K562 (cell line): ENCODE data around the gene LRRC43. TPM values are rescaled to one million over a fixed set of nuclear protein-coding genes. Genes with fewer than 3 reads are reported as not detected.

Source experiments
- CREB1 ChIP-seq, 2 experiments: sonication (generic) in 1 of 2; formaldehyde crosslinking in 1 of 2; IDR thresholded peaks; 2 replicates each; pipeline versions ENCODE4 v1.6.1 to v1.8.0; 2012 to 2022; ENCODE audit warnings: inconsistent platforms in 1 of 2, mild to moderate bottlenecking in 1 of 2, missing genetic modification reagents in 1 of 2, moderate library complexity in 1 of 2
- E4F1 ChIP-seq: fragments of 250-450 bp; sonication (Bioruptor Pico); IDR thresholded peaks from 2 replicates; pipeline ENCODE4 v1.5.0; 2021; ENCODE audit warnings: mild to moderate bottlenecking, borderline replicate concordance
- HDAC2 ChIP-seq: fragments of 450-650 bp; IDR thresholded peaks from 2 replicates; pipeline ENCODE4 v1.6.1; 2016; ENCODE audit warnings: mild to moderate bottlenecking
- JUND ChIP-seq, 2 experiments: IDR thresholded peaks; 2 replicates in 1 of 2; 3 replicates in 1 of 2; pipeline ENCODE4 v1.6.1; 2011; ENCODE audit warnings: borderline replicate concordance in 2 of 2, low read depth in 2 of 2, low read length in 2 of 2, improper control_type of control experiment in 1 of 2, missing biosample characterization in 1 of 2, missing genetic modification characterization in 1 of 2, missing genetic modification reagents in 1 of 2
- MTF1 ChIP-seq: fragments of 250-450 bp; sonication (Bioruptor Pico); IDR thresholded peaks from 2 replicates; pipeline ENCODE4 v1.9.0; 2021; ENCODE audit warnings: moderate library complexity, mild to moderate bottlenecking, inconsistent platforms, borderline replicate concordance
- PHB2 ChIP-seq: fragments of 450-650 bp; IDR thresholded peaks from 2 replicates; pipeline ENCODE4 v1.6.1; 2017; ENCODE audit warnings: low read depth
- RERE ChIP-seq: sonication (generic); formaldehyde crosslinking; IDR thresholded peaks from 2 replicates; pipeline ENCODE4 v1.8.0; 2023; ENCODE audit warnings: missing genetic modification reagents, mild to moderate bottlenecking, borderline replicate concordance
- RHOXF2B ChIP-seq: fragments of 250-450 bp; sonication (Bioruptor Pico); conservative IDR thresholded peaks from 2 replicates; pipeline ENCODE4 v1.5.1; 2021
- SMAD2 ChIP-seq: fragments of 150-350 bp; IDR thresholded peaks from 2 replicates; pipeline ENCODE4 v1.6.1; 2014; ENCODE audit warnings: low read depth, mild to moderate bottlenecking, low read length
- SMARCA5 ChIP-seq: fragments of 450-650 bp; IDR thresholded peaks from 2 replicates; pipeline ENCODE4 v1.6.1; 2016
- SNAPC5 ChIP-seq: fragments of 250-450 bp; sonication (Bioruptor Pico); IDR thresholded peaks from 2 replicates; pipeline ENCODE4 v1.8.0; 2021; ENCODE audit warnings: moderate library complexity, mild to moderate bottlenecking, inconsistent platforms
- SP1 ChIP-seq: sonication (generic); formaldehyde crosslinking; IDR thresholded peaks from 2 replicates; pipeline ENCODE4 v1.8.1; 2022; ENCODE audit warnings: mild to moderate bottlenecking, missing genetic modification reagents
- STAT5B ChIP-seq: fragments of 250-450 bp; sonication (Bioruptor Pico); IDR thresholded peaks from 2 replicates; pipeline ENCODE4 v1.8.0; 2021; ENCODE audit warnings: mild to moderate bottlenecking, inconsistent platforms
- TAF15 ChIP-seq: fragments of 200-400 bp; formaldehyde crosslinking; IDR thresholded peaks from 2 replicates; pipeline ENCODE4 v1.6.1; 2017; ENCODE audit warnings: mild to moderate bottlenecking, low read depth, low read length, moderate library complexity
- UBTF ChIP-seq, 2 experiments: IDR thresholded peaks; 2 replicates each; pipeline ENCODE4 v1.6.1; 2012; ENCODE audit warnings: improper control_type of control experiment in 2 of 2, low read depth in 2 of 2, low read length in 2 of 2, borderline replicate concordance in 1 of 2
- ZNF12 ChIP-seq: sonication (generic); formaldehyde crosslinking; IDR thresholded peaks from 2 replicates; pipeline ENCODE4 v1.4.0; 2020; ENCODE audit warnings: mild to moderate bottlenecking, missing genetic modification reagents
- ZNF184 ChIP-seq: sonication (generic); formaldehyde crosslinking; IDR thresholded peaks from 2 replicates; pipeline ENCODE4 v1.5.0; 2020; ENCODE audit warnings: missing genetic modification reagents
- polyA plus RNA-seq, 8 experiments: library from polyadenylated mRNA; depleted of rRNA in 4 of 8; stranded (reverse) in 5 of 8; unstranded in 3 of 8; fragments of >200 nt; fragmentation: Nextera tagmentation in 2 of 8; fragmentation: Illumina TruSeq in 1 of 8; extraction: Ambion mirVana in 2 of 8; extraction: Trizol in 1 of 8; gene quantifications; 2 replicates each; pipeline versions ENCODE4 v1.2.1 to v1.2.3, GENCODE V29; 2011 to 2014; ENCODE audit warnings: inconsistent platforms in 1 of 8, missing spikeins in 1 of 8
- total RNA-seq, 7 experiments: library from RNA; depleted of rRNA in 6 of 7; stranded (reverse); fragments of >200 nt in 6 of 7; fragmentation: Illumina TruSeq in 2 of 7; extraction: Trizol in 2 of 7; gene quantifications; 2 replicates each; pipeline versions ENCODE4 v1.2.1 to v1.2.3, GENCODE V29; 2011 to 2021; ENCODE audit warnings: low replicate concordance in 1 of 7

Gene LRRC43
- total and polyA plus RNA-seq, 9 of the 15 experiments (the other 6 are each of a cell fraction or from before 2014, with no cell fraction given) = 0.19 TPM; not detected in 8

GRCh38 chr12:122226366-122227125 lies 43.6 kb downstream of the LRRC43 start (continued):
- TF ChIP-seq UBTF (IDR thresholded peaks at IDR 0.05; ENCODE audit: borderline replicate concordance in 1 of 2, low read depth in 2 of 2, low read length in 2 of 2) (peak in 1 of 2 experiments; percentile 90; a peak in 2 of 4 replicates), MTF1 (CRISPR knock-in tag) (no peak), ZNF184 (CRISPR knock-in tag) (no peak), SNAPC5 (CRISPR knock-in tag) (no peak), JUND (IDR thresholded peaks at IDR 0.05; ENCODE audit: borderline replicate concordance, low read depth, low read length) (no peak), JUND (tag; IDR thresholded peaks at IDR 0.05; ENCODE audit: borderline replicate concordance, low read depth, low read length) (no peak), PHB2 (no peak), ZNF12 (CRISPR knock-in tag) (peak; percentile 81; the same call in 1 of the 2 replicates), CREB1 (IDR thresholded peaks at IDR 0.05) (no peak), CREB1 (CRISPR knock-in tag; IDR thresholded peaks at IDR 0.05) (no peak), SMAD2 (no peak), E4F1 (CRISPR knock-in tag) (no peak), HDAC2 (no peak), STAT5B (CRISPR knock-in tag) (no peak), SMARCA5 (no peak), RERE (CRISPR knock-in tag) (0 out of 2 replicates have a peak, but pooled peaks have one; percentile 88), SP1 (CRISPR knock-in tag) (no peak), TAF15 (no peak), RHOXF2B (no peak)
